GM19043 (cell line): ENCODE data around the gene RAI2.
"Not testable (repeated sequence)": the region's sequence is repeated elsewhere in the genome, so short reads cannot be mapped to it uniquely, and the experiment has no call there.

Source experiments
- ATAC-seq: cut with Tn5 transposase; IDR thresholded peaks from one replicate; pipeline ENCODE4 v1.9.1; 2021; ENCODE audit warnings: low read depth; ENCODE audit not compliant: unreplicated experiment

Gene RAI2

GRCh38 chrX:17788439-17788838 is 72.7 kb downstream of the RAI2 start:
- no peak for ATAC-seq

DNA sequence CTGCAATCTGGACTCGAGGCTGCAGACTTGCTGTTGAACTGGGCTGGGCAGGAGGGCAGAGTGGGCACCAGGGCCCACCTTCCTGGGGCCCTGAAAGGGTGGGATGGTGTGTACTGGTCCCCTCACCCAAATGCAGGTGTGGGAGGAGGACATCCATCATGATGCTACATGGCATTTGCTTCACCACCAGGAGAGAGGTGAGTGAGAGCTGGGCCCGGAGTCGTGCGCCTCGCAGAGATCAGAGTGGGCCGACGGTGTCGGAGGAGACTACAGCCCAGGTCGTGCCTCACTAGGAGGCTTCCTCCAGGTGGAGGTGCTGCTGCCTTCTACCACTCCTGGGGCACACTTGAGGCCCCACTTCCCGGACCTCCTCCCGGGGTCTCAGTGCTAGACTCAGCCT is 73.5 kb downstream of the RAI2 start:
- no peak for ATAC-seq

DNA sequence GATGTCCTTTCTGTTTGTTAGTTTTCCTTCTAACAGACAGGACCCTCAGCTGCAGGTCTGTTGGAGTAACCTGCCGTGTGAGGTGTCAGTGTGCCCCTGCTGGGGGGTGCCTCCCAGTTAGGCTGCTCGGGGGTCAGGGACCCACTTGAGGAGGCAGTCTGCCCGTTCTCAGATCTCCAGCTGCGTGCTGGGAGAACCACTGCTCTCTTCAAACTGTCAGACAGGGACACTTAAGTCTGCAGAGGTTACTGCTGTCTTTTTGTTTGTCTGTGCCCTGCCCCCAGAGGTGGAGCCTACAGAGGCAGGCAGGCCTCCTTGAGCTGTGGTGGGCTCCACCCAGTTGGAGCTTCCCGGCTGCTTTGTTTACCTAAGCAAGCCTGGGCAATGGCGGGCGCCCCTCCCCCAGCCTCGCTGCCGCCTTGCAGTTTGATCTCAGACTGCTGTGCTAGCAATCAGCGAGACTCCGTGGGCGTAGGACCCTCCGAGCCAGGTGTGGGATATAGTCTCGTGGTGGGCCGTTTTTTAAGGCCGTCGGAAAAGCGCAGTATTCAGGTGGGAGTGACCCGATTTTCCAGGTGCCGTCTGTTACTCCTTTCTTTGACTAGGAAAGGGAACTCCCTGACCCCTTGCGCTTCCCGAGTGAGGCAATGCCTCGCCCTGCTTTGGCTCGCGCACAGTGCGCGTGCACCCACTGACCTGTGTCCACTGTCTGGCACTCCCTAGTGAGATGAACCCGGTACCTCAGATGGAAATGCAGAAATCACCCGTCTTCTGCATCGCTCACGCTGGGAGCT is 74.3 kb downstream of the RAI2 start:
- not testable (repeated sequence) for ATAC-seq

- ATAC-seq = no peak
Observed at GRCh38 chrX:17779434-17779833, 81.7 kb downstream of the RAI2 start.

DNA sequence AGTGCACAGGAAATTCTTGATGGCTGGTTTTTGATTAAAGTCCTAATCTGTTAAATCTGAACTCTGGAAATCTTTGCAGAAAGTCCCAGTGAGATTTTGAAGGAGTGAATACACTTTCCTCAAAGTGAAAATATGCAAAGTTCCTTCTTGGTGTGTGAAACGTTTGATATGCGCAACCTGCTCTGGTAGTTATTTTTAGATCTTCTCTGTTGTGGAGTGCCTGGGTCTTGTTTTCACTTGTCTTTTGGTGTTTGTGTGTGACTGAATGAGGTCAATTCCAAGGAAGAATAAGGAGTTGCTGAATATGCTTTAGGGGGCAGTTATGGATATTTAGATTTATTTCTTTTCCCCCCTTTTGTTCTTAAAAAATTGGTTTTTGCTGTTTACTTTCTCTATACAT is 82.1 kb downstream of the RAI2 start:
- ATAC-seq = no peak

- no peak for ATAC-seq
Observed at GRCh38 chrX:17774053-17774452, 87.0 kb downstream of the RAI2 start.

- ATAC-seq = no peak
Observed at GRCh38 chrX:17773221-17773876, 87.7 kb downstream of the RAI2 start.

DNA sequence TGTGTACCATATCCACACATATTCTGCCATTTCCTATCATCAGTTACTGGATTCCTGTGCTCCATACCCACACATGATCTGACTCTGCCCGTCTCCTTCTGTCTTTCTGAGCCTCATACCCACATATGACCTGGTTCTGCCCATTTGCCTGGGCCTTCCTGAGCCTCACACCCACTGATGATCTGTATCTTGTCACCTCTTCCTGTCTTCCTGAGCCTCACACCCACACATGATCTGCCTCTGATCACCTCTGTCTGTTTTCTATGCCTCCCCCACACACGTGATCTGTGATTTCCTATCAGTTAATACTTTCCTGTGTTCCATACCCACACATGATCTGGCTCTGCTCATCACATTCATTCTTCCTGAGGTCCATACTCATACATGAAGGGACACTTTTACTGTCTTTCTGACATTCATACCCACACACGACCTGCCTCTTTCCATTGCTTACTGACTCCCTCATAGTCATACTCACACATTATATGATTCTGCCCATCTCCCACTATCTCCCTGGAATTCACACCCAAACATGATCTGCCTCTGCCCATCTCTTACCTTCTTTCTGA is 91.3 kb downstream of the RAI2 start:
- ATAC-seq = no peak

DNA sequence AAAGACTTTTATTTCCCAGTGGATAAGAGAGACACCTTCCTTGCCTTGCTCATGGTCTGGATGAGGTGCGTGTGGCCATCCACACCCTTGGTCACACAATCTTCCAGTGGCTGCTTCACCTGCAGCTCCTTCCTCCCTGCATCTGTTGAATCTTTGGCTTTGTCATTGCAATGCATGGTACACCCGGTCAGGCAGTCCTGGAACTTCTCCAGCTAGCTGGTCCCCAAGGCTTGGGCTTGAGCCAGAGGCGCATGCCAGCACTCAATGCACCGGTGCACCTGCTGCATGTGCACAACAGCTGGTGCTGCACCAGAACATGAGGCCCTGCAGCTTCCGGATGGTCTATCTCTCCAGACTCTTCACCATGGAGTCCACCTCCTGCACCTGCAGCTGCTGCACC is 92.1 kb downstream of the RAI2 start:
- no peak for ATAC-seq

DNA sequence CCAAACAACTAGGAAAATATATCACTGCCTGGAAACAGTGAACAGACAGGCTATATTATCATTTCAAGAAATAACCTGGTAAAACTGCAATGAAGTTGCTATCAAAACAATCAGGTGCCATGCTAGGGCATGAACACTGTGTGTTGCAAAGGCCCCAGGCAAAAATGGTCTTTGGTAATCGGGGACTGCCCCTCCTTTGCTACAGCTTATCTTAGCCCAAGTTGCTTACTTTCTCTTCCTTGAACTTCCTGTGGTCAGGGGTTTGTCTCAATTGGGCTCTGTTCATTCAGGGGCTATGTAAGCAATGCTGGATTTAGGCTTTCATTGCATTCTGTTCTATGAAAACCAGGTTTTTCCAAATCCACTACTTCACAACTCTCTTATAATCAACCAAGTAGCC is 93.4 kb downstream of the RAI2 start:
- no peak for ATAC-seq

- no peak for ATAC-seq
Observed at GRCh38 chrX:17759990-17760389, 101.1 kb downstream of the RAI2 start.

DNA sequence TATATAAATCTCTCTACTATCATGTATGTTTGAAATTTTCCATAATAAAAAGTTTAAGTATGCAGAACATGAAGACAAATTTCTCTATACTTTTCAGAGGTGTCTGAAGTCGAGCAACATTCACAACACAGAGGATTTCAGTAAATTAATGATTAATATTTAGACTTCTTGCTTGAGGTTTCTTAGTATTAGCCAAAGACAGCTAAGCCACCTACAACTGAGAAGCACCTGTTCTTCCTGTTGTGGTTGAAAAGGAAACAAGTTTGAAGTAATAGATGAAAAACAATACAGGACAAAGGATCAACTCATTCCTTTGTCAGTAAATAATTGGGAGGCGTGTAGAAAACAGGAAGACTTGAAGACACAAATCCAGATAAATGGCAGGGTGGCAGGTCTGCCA is 102.7 kb downstream of the RAI2 start:
- peak; percentile 90 for ATAC-seq

DNA sequence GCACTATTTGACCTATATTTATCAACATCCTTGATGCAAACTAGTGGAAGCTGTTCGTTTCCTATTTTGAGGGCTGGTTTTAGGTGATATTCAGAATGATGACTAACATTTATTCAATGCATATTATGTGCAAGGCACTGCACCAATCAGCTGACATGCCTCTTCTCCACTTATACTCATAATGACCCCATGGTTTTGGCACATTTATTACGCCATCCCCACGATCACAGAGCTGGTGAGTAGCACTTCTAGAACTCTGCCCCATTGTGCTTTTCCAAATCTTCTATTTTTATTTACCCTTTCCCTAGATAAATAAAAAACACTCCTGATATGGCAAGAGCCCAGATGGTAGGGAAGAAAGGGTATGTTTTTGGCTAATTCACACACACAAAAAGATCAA is 110.7 kb downstream of the RAI2 start:
- ATAC-seq = no peak
